ENCODE measurements around the gene ST6GALNAC6.

ST6GALNAC6 gene

GRCh38 chr9:127860260-127860659 lies 39.1 kb downstream of the ST6GALNAC6 start:
- ChIA-PET POLR2A (interaction anchor here (0.6 kb wide), 1 partner anchor 1145 kb away, joined by 3 read pairs; no protein-coding TSS in a partner anchor), CTCF (no interaction called here)
- DNase-seq (ENCODE audit: extremely low spot score), result no peak
- TF ChIP-seq SUZ12 (IDR thresholded peaks at IDR 0.05), result no peak
- no peak for TF ChIP-seq FOXK2 (IDR thresholded peaks at IDR 0.05)
- TF ChIP-seq ARNT (IDR thresholded peaks at IDR 0.05), result no peak
- TF ChIP-seq TARDBP (IDR thresholded peaks at IDR 0.05), result no peak
- no peak for TF ChIP-seq FOXM1 (IDR thresholded peaks at IDR 0.05; ENCODE audit: borderline replicate concordance)
- TF ChIP-seq SP1 (IDR thresholded peaks at IDR 0.05), result no peak
- TF ChIP-seq, protein P1, sequence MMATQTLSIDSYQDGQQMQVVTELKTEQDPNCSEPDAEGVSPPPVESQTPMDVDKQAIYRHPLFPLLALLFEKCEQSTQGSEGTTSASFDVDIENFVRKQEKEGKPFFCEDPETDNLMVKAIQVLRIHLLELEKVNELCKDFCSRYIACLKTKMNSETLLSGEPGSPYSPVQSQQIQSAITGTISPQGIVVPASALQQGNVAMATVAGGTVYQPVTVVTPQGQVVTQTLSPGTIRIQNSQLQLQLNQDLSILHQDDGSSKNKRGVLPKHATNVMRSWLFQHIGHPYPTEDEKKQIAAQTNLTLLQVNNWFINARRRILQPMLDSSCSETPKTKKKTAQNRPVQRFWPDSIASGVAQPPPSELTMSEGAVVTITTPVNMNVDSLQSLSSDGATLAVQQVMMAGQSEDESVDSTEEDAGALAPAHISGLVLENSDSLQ (IDR thresholded peaks at IDR 0.05), result no peak
- no peak for TF ChIP-seq L3MBTL2 (conservative IDR thresholded peaks at IDR 0.05)
- TF ChIP-seq LEF1 (IDR thresholded peaks at IDR 0.05; ENCODE audit: borderline replicate concordance), result no peak
- no peak for TF ChIP-seq ELF4 (IDR thresholded peaks at IDR 0.05)
- TF ChIP-seq BHLHE40 (IDR thresholded peaks at IDR 0.05; ENCODE audit: borderline replicate concordance), result no peak
- no peak for TF ChIP-seq ZNF384 (IDR thresholded peaks at IDR 0.05)
- TF ChIP-seq CTBP1 (IDR thresholded peaks at IDR 0.05; ENCODE audit: borderline replicate concordance), result no peak

- TF ChIP-seq ARNT (IDR thresholded peaks at IDR 0.05), result no peak
- no peak for TF ChIP-seq SP1 (IDR thresholded peaks at IDR 0.05)
- no peak for TF ChIP-seq HDGF (IDR thresholded peaks at IDR 0.05; ENCODE audit: borderline replicate concordance)
- TF ChIP-seq, protein P1 (IDR thresholded peaks at IDR 0.05), result no peak
- DNase-seq (ENCODE audit: extremely low spot score), result no peak
- CTCF ChIA-PET, result interaction anchor here (0.8 kb wide), 1 partner anchor 12 kb away, joined by 3 read pairs; no protein-coding TSS in a partner anchor
- POLR2A ChIA-PET, result interaction anchor here (1.7 kb wide), 1 partner anchor 73 kb away, joined by 4 read pairs; the partner anchor contains the start of gene CDK9
Observed at GRCh38 chr9:127858041-127858512, 41.3 kb downstream of the ST6GALNAC6 start.

DNA sequence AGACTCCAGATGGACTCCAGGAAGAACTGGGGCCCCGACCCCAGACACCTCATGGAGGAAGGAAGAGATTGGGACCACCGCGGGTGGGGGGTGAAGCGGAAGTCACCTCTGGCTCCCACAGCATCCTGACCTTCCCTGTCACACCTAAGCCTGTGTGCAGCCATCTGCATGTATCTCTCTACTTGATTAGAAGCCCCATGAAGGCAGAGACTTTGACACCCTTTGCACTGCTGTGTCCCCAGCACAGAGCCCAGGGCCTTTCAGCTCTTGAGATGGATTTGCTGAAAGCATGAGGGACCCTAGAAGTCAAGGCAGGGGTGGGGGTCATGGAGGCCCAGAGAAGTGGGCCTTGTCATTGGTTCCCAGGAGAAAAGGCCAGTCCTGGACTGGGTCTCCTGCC lies 42.1 kb downstream of the ST6GALNAC6 start:
- DNase-seq (ENCODE audit: extremely low spot score), result no peak
- TF ChIP-seq FOXK2 (IDR thresholded peaks at IDR 0.05) (no peak), SUZ12 (IDR thresholded peaks at IDR 0.05) (no peak), FOXA1 (IDR thresholded peaks at IDR 0.05) (no peak), SP1 (IDR thresholded peaks at IDR 0.05) (no peak), FOXM1 (IDR thresholded peaks at IDR 0.05; ENCODE audit: borderline replicate concordance) (no peak), TARDBP (IDR thresholded peaks at IDR 0.05) (no peak), L3MBTL2 (conservative IDR thresholded peaks at IDR 0.05) (no peak), BHLHE40 (IDR thresholded peaks at IDR 0.05; ENCODE audit: borderline replicate concordance) (no peak), LEF1 (IDR thresholded peaks at IDR 0.05; ENCODE audit: borderline replicate concordance) (no peak), ELF4 (IDR thresholded peaks at IDR 0.05) (no peak)
- TF ChIP-seq, protein P1 (IDR thresholded peaks at IDR 0.05), result no peak
- ChIA-PET CTCF (interaction anchor here (0.5 kb wide), 1 partner anchor 102 kb away, joined by 5 read pairs; no protein-coding TSS in a partner anchor), POLR2A (interaction anchor here (1.7 kb wide), 1 partner anchor 72 kb away, joined by 4 read pairs; the partner anchor contains the start of gene CDK9)

GRCh38 chr9:127856729-127857116 lies 42.7 kb downstream of the ST6GALNAC6 start:
- no peak for DNase-seq (ENCODE audit: extremely low spot score)
- no peak for TF ChIP-seq L3MBTL2 (conservative IDR thresholded peaks at IDR 0.05)
- TF ChIP-seq NFRKB (IDR thresholded peaks at IDR 0.05), result no peak
- no peak for TF ChIP-seq ELF4 (IDR thresholded peaks at IDR 0.05)
- TF ChIP-seq, protein P1 (IDR thresholded peaks at IDR 0.05), result no peak
- no peak for TF ChIP-seq SP1 (IDR thresholded peaks at IDR 0.05)
- no peak for TF ChIP-seq HDGF (IDR thresholded peaks at IDR 0.05; ENCODE audit: borderline replicate concordance)
- no peak for TF ChIP-seq TARDBP (IDR thresholded peaks at IDR 0.05)
- TF ChIP-seq FOXA1 (IDR thresholded peaks at IDR 0.05), result no peak
- TF ChIP-seq ARNT (IDR thresholded peaks at IDR 0.05), result no peak
- no peak for TF ChIP-seq SUZ12 (IDR thresholded peaks at IDR 0.05)
- no peak for TF ChIP-seq FOXM1 (IDR thresholded peaks at IDR 0.05; ENCODE audit: borderline replicate concordance)
- no peak for TF ChIP-seq BHLHE40 (IDR thresholded peaks at IDR 0.05; ENCODE audit: borderline replicate concordance)
- POLR2A ChIA-PET, result interaction anchor here (1.7 kb wide), 1 partner anchor 71 kb away, joined by 4 read pairs; the partner anchor contains the start of gene CDK9
- CTCF ChIA-PET, result interaction anchor here (0.5 kb wide), 1 partner anchor 101 kb away, joined by 5 read pairs; no protein-coding TSS in a partner anchor

DNA sequence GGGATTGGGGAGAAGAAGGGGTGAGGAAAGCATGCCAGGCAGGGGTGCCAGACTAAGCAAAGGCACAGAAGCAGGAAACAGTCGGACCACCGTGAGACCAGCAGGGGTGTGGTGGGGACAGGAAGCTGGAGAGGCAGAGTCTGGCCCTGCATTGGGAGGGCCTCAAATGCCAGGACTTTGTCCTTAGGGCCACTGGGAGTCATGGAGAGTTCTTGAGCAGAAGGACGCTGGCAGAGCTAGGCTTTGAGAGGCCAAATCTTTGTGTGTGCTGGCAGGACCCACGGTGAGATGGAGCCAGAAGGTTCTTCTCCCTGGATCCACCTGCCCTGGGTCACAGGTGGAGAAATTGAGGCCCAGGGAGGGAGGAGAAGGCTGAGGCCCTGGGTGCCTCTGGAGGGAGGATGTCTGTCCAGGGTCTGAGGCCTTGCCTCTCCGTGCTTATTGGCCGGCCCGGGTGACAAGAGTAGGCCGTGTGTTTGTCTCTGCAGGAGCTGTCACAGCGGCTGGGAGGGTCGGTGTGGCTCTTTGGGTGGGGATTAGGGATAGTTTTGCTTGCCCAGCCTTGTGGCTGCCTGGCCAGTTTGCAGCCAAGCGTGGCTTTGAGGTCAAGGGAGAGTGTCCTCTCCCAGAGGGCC lies 43.2 kb downstream of the ST6GALNAC6 start:
- no peak for TF ChIP-seq SUZ12 (IDR thresholded peaks at IDR 0.05)
- no peak for TF ChIP-seq FOXK2 (IDR thresholded peaks at IDR 0.05)
- no peak for TF ChIP-seq ZNF384 (IDR thresholded peaks at IDR 0.05)
- TF ChIP-seq LEF1 (IDR thresholded peaks at IDR 0.05; ENCODE audit: borderline replicate concordance), result no peak
- no peak for TF ChIP-seq FOXA1 (IDR thresholded peaks at IDR 0.05)
- no peak for TF ChIP-seq ARNT (IDR thresholded peaks at IDR 0.05)
- no peak for TF ChIP-seq L3MBTL2 (conservative IDR thresholded peaks at IDR 0.05)
- POLR2A ChIA-PET, result no interaction called here
- CTCF ChIA-PET, result no interaction called here

GRCh38 chr9:127855522-127855921 lies 43.9 kb downstream of the ST6GALNAC6 start:
- no peak for DNase-seq (ENCODE audit: extremely low spot score)
- TF ChIP-seq SUZ12 (IDR thresholded peaks at IDR 0.05), result no peak
- TF ChIP-seq FOXM1 (IDR thresholded peaks at IDR 0.05; ENCODE audit: borderline replicate concordance), result no peak
- no peak for TF ChIP-seq FOXA1 (IDR thresholded peaks at IDR 0.05)
- TF ChIP-seq L3MBTL2 (conservative IDR thresholded peaks at IDR 0.05), result no peak
- no peak for TF ChIP-seq SP1 (IDR thresholded peaks at IDR 0.05)
- TF ChIP-seq FOXK2 (IDR thresholded peaks at IDR 0.05), result no peak
- TF ChIP-seq LEF1 (IDR thresholded peaks at IDR 0.05; ENCODE audit: borderline replicate concordance), result no peak
- TF ChIP-seq TARDBP (IDR thresholded peaks at IDR 0.05), result no peak
- no peak for TF ChIP-seq ELF4 (IDR thresholded peaks at IDR 0.05)
- no peak for TF ChIP-seq NFRKB (IDR thresholded peaks at IDR 0.05)
- TF ChIP-seq, protein P1 (IDR thresholded peaks at IDR 0.05), result no peak
- TF ChIP-seq CTBP1 (IDR thresholded peaks at IDR 0.05; ENCODE audit: borderline replicate concordance), result no peak
- no peak for TF ChIP-seq BHLHE40 (IDR thresholded peaks at IDR 0.05; ENCODE audit: borderline replicate concordance)
- ChIA-PET CTCF (no interaction called here), POLR2A (no interaction called here)

More for the DNA sequence above, 43.2 kb downstream of the ST6GALNAC6 start:
- no peak for DNase-seq (ENCODE audit: extremely low spot score)
